SU-DHL-6 (cell line): ENCODE measurements around the gene EVI5L.

Experiments used
- EZH2phosphoT487 ChIP-seq: fragments of 200-600 bp; sonication (generic), shearing (Covaris generic); conservative IDR thresholded peaks from 2 replicates; pipeline ENCODE4 v1.6.1; 2018; ENCODE audit warnings: mild to moderate bottlenecking, antibody characterized with exemption, low read length, moderate library complexity, mixed read lengths
- TF ChIP-seq, protein P1 (sequence below): fragments of 200-600 bp; sonication (generic); IDR thresholded peaks from one replicate; pipeline ENCODE4 v1.5.1; 2017; ENCODE audit warnings: antibody characterized with exemption, mild to moderate bottlenecking, low read length, moderate library complexity; ENCODE audit not compliant: insufficient read depth, poor library complexity, severe bottlenecking

- TF ChIP-seq, protein P1, sequence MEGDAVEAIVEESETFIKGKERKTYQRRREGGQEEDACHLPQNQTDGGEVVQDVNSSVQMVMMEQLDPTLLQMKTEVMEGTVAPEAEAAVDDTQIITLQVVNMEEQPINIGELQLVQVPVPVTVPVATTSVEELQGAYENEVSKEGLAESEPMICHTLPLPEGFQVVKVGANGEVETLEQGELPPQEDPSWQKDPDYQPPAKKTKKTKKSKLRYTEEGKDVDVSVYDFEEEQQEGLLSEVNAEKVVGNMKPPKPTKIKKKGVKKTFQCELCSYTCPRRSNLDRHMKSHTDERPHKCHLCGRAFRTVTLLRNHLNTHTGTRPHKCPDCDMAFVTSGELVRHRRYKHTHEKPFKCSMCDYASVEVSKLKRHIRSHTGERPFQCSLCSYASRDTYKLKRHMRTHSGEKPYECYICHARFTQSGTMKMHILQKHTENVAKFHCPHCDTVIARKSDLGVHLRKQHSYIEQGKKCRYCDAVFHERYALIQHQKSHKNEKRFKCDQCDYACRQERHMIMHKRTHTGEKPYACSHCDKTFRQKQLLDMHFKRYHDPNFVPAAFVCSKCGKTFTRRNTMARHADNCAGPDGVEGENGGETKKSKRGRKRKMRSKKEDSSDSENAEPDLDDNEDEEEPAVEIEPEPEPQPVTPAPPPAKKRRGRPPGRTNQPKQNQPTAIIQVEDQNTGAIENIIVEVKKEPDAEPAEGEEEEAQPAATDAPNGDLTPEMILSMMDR, result no peak
- no peak for TF ChIP-seq EZH2phosphoT487
Observed at GRCh38 chr19:7787141-7787540, 42.9 kb upstream of the EVI5L start.
